Epithelial cell of prostate (primary cell): Measurements from ENCODE around the gene LACTB.

Source experiments
- DNase-seq: peaks from one replicate; pipeline ENCODE4 v3.0.0-alpha.2; 2011; ENCODE audit warnings: low read depth, low spot score
- H3K27ac ChIP-seq: fragments of 450-650 bp; 2 replicates; pipeline ENCODE4 v1.5.1; 2017; ENCODE audit warnings: mild to moderate bottlenecking

The LACTB gene, protein sequence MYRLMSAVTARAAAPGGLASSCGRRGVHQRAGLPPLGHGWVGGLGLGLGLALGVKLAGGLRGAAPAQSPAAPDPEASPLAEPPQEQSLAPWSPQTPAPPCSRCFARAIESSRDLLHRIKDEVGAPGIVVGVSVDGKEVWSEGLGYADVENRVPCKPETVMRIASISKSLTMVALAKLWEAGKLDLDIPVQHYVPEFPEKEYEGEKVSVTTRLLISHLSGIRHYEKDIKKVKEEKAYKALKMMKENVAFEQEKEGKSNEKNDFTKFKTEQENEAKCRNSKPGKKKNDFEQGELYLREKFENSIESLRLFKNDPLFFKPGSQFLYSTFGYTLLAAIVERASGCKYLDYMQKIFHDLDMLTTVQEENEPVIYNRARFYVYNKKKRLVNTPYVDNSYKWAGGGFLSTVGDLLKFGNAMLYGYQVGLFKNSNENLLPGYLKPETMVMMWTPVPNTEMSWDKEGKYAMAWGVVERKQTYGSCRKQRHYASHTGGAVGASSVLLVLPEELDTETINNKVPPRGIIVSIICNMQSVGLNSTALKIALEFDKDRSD

DNA sequence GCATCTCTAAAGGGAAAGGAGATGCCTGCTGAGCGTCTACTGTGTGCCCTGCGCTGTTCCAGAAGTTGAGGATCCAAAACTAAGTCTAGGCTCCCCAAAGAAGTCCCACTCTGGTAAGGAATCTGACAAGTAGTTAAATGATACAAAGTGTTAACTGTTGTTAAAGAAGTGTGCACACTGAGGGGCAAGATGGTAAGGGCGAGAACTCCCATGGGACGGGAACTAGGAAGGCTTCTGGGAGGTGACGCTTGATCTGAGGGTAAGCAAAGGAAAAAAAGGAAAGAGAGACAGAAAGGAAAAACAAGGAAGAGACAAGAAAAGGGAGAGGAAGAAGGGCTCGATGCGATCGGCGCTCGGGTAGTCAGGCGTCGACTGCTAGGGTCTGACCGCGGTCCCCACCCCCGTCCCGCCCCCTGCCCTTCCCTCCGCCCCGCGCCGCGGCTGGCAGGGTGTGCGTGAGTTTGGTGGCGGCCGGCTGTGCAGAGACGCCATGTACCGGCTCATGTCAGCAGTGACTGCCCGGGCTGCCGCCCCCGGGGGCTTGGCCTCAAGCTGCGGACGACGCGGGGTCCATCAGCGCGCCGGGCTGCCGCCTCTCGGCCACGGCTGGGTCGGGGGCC is at the start of gene LACTB:
LACTB (plus strand) TSS at position 480 of the 620 bp plus-strand sequence; CDS start at position 491, 11 bp downstream.
- peak; percentile 37 for DNase-seq
- H3K27ac ChIP-seq: peak within 1 kb of the TSS; percentile 57

DNA sequence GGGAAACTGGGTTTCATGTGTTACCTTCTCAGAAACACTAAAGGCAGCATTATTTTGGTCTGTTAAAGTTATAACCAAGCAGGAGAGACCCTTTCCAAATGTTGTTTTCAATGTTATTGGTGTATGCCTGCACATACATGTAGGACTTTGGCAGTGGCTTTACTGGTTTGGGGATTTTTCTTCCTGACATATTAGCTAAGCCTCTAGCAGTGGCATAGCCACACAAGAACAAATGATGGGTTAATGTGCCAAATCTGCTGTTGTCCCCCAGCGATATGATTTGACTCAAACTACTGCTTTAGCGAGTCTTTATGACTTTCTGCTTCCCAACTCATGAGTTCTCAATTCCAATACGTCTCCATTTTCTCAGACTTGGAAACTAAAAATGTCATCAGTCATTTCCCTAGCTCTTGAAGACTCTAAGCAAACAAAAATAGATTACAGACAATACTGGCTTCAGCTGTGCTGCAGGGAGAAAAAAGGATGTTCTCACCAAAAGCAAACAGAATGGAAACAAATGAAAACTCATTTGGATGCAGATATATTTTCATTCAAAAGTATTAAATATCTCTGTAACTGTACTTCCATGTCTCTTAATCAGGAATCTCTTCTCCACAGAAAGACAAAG is 49.5 kb upstream of the LACTB start:
- no peak for DNase-seq
- no peak overlapping the region for H3K27ac ChIP-seq

DNA sequence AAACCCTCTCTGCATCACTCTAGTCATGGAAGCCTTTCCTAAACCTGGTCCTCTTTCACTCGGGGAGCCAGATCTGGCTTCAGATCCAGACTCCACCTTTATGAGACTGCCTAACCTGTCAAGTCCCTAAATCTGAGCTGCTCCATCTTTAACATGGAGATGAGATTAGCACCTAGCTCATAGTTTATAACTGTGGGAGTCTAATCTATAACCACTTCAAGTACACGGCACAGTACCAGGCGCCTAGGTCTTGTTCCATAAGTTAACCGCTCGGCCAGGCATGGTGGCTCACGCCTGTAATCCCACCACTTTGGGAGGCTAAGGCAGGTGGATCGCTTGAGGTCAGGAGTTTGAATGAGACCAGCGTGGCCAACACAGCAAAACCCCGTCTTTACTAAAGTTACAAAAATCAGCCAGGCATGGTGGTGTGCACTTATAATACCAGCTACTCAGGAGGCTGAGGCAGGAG is 48.8 kb upstream of the LACTB start:
- H3K27ac ChIP-seq: no peak overlapping the region
- no peak for DNase-seq

GRCh38 chr15:63073497-63074172 is 48.0 kb upstream of the LACTB start:
- H3K27ac ChIP-seq: no peak overlapping the region
- DNase-seq: no peak

DNA sequence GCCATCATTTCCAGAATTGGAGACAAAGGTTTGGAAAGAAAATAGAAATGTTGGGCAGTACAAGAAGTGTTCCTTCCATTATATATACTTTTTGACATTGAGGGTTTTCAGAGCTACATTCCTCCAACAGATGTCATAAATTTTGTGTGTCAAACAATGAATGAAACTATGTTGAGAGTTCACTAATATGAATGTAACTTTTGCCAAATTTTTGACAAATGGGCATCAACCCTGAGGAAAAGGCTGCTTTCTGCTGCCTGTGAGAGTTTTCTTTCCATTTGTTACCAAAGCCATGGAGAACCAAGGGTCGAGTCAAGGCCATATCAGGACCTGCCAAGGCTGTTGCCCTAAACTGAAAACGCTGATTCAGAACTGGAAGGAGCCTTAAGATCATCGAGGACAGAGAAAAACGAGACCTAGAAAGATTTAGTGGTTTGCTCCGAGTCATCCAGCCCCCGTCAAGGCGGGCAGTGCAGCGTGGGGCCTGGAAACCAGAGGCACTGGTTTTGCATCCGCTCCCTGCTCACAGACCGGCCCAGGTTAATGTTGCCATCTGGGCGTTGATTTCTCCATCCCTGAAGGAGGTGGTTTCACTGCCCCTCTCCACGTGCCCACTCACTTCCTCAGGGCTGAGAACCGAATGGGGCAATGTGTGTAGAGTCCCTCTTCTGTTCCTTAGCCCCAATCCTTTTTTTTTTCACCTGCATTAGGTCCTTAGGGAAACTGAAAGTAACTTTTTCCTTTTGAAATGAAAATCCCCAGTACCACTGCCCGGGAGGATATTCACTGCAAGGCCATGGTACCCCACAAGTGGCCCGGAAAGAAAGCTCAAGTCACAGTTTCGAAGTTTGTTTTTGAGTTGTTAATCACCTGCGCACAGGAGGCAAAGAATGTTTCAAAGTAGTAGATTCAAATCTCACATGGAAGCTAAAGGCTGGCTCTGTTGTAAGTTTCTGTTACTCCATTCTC is 46.4 kb upstream of the LACTB start:
- DNase-seq: no peak
- no peak overlapping the region for H3K27ac ChIP-seq

GRCh38 chr15:63075984-63076713 is 45.5 kb upstream of the LACTB start:
- DNase-seq: no peak
- H3K27ac ChIP-seq: no peak overlapping the region

- no peak overlapping the region for H3K27ac ChIP-seq
- no peak for DNase-seq
Measured at GRCh38 chr15:63076714-63077046, 45.0 kb upstream of the LACTB start.

DNA sequence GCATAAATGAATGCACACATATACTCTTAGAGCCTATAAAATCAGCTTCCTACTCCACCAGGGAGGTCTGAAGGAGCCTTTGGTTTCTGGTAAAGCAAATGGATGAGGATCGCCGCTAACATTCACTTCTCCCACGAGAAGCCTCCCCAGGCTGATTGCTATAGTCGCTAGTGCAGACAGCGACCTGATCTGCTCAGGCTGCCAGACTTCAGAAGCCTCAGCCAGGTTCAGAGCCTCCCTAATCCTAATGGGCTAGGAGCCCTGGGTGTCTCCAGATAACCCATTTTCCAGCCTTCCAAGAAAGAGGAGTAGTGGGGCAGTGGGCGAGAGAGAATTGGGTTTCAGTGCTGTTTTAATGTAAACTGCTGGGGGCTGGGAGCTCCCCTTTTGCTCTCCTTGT is 43.7 kb upstream of the LACTB start:
- H3K27ac ChIP-seq: no peak overlapping the region
- DNase-seq: no peak

- H3K27ac ChIP-seq: peak overlapping the region; percentile 47
- DNase-seq: no peak
Measured at GRCh38 chr15:63079947-63080626, 41.6 kb upstream of the LACTB start.

GRCh38 chr15:63080634-63081250 is 40.9 kb upstream of the LACTB start:
- peak overlapping the region; percentile 47 for H3K27ac ChIP-seq
- DNase-seq: no peak

GRCh38 chr15:63082366-63082765 is 39.3 kb upstream of the LACTB start:
- peak overlapping the region; percentile 80 for H3K27ac ChIP-seq

GRCh38 chr15:63083044-63083443 is 38.6 kb upstream of the LACTB start:
- no peak for DNase-seq
- H3K27ac ChIP-seq: peak overlapping the region; percentile 80

More at GRCh38 chr15:63082366-63082765, 39.3 kb upstream of the LACTB start:
- DNase-seq: no peak

DNA sequence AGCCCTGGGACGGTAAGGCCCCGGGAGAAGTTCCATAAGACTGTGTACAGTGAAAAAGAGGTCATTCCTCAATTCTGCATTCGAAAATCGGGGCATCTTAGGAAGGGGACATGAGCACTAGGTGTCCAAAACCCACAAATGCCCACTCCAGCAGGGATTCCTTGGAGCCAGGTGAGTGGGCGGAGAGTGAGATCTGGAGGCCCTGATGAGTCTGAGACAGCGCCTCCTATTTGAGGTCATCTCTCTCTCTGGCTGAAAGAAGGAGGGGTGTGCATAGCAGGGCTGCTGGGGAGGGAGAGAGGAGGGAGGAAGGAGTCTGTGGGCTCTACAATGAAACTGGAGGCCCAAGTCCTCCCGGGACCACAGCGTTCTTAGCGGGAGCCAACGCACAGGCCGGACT is 38.1 kb upstream of the LACTB start:
- H3K27ac ChIP-seq: no peak overlapping the region
- DNase-seq: no peak

DNA sequence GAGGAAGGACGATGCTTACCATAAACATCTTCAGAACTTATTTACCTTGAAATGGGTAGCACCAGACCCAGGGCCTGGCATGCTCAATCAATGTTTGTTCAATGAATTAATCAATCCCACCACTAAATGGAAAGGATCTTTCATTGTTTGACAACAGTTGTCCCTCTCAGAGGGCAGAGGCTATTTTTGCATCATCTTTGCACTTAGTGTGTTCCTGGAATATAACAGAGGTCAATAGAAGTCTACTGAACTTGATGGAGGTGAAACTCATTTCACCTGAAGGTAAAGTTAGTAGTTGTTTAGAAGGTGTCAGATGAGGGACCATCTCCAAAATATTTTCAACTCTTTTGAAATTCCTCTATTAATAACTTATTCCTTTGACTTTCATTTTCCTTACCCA is 36.9 kb upstream of the LACTB start:
- H3K27ac ChIP-seq: no peak overlapping the region
- no peak for DNase-seq

DNA sequence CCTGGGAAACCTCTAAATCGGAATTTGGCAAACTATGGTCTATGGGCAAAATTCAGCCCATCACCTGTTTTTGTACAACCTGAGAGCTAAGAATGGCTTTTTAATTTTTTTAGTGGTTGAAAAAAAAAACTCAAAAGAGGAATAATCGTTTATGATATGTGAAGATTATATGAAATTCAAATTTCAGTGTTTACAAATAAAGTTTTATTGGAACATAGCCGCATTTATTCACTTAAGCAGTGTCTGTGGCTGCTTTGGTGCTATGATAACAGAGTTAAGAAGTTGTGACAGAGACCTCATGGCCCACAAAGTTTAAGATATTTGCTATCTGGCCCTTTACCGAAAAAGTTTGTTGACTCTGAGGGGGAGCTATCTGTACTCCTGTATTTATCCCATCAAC is 36.4 kb upstream of the LACTB start:
- no peak overlapping the region for H3K27ac ChIP-seq
- no peak for DNase-seq

DNA sequence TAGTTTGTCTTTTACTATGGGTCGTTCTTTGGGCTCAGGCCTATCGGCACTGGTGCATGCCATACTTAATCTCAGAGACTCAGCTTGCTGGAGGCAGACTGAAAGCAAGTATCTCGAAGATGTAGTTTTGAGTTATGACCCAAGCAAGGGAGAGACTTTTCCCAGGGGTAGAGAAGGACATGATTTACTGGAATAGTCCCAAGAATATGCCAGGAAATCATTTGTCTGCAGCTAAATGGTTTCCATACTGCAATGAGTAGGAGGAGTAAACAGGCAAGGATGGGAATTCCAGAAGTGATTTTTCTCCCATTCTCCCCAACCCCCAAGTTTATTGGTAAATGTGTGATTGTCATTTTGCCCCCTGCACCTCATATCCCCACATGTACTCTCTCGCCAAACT is 35.4 kb upstream of the LACTB start:
- DNase-seq: no peak
- H3K27ac ChIP-seq: no peak overlapping the region

- DNase-seq: no peak
- H3K27ac ChIP-seq: no peak overlapping the region
Measured at GRCh38 chr15:63086947-63087346, 34.7 kb upstream of the LACTB start.
